SK-N-SH (cell line): ENCODE results near the gene SULF2. TPM values are rescaled to one million over a fixed set of nuclear protein-coding genes. Genes with fewer than 3 reads are reported as not detected.
A peak's percentile ranks its signal among the peaks of the same experiment; 100 is the strongest.
"Not testable (repeated sequence)": the region's sequence is repeated elsewhere in the genome, so short reads cannot be mapped to it uniquely, and the experiment has no call there.

Experiments
- CTCF ChIA-PET: fragments of 300-600, 350-600 bp; formaldehyde crosslinking; extraction: SDS; loops from one replicate; lab custom pipeline; 2021; lab: Yijun Ruan, JAX
- POLR2A ChIA-PET: fragments of 350-600 bp; sonication (Branson Sonifier 250); formaldehyde crosslinking; extraction: SDS; loops from one replicate; lab custom pipeline; 2020; ENCODE audit warnings: antibody characterized with exemption, inconsistent platforms; lab: Yijun Ruan, JAX
- DNase-seq: peaks from one replicate; pipeline ENCODE4 v3.0.0; 2012
- H2AFZ ChIP-seq: fragments of 200-600 bp; sonication (generic); 2 replicates; pipeline ENCODE4 v1.8.1; 2016; ENCODE audit warnings: antibody characterized with exemption, mild to moderate bottlenecking, low read depth
- H3F3A ChIP-seq: fragments of 200-600 bp; sonication (generic); replicated peaks from 2 replicates; pipeline ENCODE3; 2016; ENCODE audit warnings: antibody characterized with exemption, mild to moderate bottlenecking; ENCODE audit not compliant: insufficient read depth
- H3K27ac ChIP-seq, 2 experiments: fragments of 200-500 bp in 1 of 2; fragments of 200-600 bp in 1 of 2; sonication (Bioruptor generic) in 1 of 2; sonication (generic), shearing (Covaris generic) in 1 of 2; 2 replicates each; pipeline versions ENCODE4 v1.5.1 to v1.6.1; 2014 to 2016; ENCODE audit warnings: low read depth in 2 of 2, inconsistent platforms in 1 of 2, low read length in 1 of 2, mild to moderate bottlenecking in 1 of 2, mixed read lengths in 1 of 2
- H3K27me3 ChIP-seq: fragments of 200-600 bp; sonication (generic), shearing (Covaris generic); 2 replicates; pipeline ENCODE4 v1.6.1; 2016; ENCODE audit warnings: mixed run types; ENCODE audit not compliant: insufficient read depth
- H3K36me3 ChIP-seq, 2 experiments: fragments of 200-500 bp in 1 of 2; fragments of 200-600 bp in 1 of 2; sonication (Bioruptor generic) in 1 of 2; sonication (generic) in 1 of 2; replicated peaks in 1 of 2; 2 replicates each; pipeline versions ENCODE3 to v1.5.1; 2014 to 2016; ENCODE audit warnings: low read length in 1 of 2, mild to moderate bottlenecking in 1 of 2; ENCODE audit not compliant: insufficient read depth in 2 of 2, control insufficient read depth in 1 of 2
- H3K4me1 ChIP-seq, 2 experiments: fragments of 200-500 bp in 1 of 2; fragments of 200-600 bp in 1 of 2; sonication (Bioruptor generic) in 1 of 2; sonication (generic), shearing (Covaris generic) in 1 of 2; 2 replicates each; pipeline versions ENCODE4 v1.5.1 to v1.6.1; 2014 to 2016; ENCODE audit warnings: low read depth in 1 of 2, low read length in 1 of 2, mixed run types in 1 of 2; ENCODE audit not compliant: insufficient read depth in 2 of 2, control insufficient read depth in 1 of 2
- H3K4me2 ChIP-seq: fragments of 200-600 bp; sonication (generic), shearing (Covaris generic); 2 replicates; pipeline ENCODE4 v1.6.1; 2017; ENCODE audit warnings: mixed run types
- H3K4me3 ChIP-seq, 2 experiments: fragments of 200-500 bp in 1 of 2; fragments of 200-600 bp in 1 of 2; sonication (Bioruptor generic) in 1 of 2; sonication (generic), shearing (Covaris generic) in 1 of 2; 2 replicates each; pipeline versions ENCODE4 v1.5.1 to v1.8.1; 2014 to 2016; ENCODE audit warnings: low read depth in 2 of 2, inconsistent platforms in 1 of 2, low read length in 1 of 2, mild to moderate bottlenecking in 1 of 2, mixed read lengths in 1 of 2, moderate library complexity in 1 of 2
- H3K79me2 ChIP-seq: fragments of 200-600 bp; sonication (generic); 2 replicates; pipeline ENCODE4 v1.8.1; 2017; ENCODE audit warnings: mild to moderate bottlenecking; ENCODE audit not compliant: insufficient read depth
- H3K9ac ChIP-seq: fragments of 200-600 bp; sonication (generic); 2 replicates; pipeline ENCODE4 v1.6.1; 2017; ENCODE audit warnings: mixed run types
- H3K9me2 ChIP-seq: fragments of 200-600 bp; sonication (generic); 2 replicates; pipeline ENCODE4 v1.6.1; 2017; ENCODE audit warnings: mixed run types
- H3K9me3 ChIP-seq: fragments of 200-600 bp; sonication (generic); 2 replicates; pipeline ENCODE4 v1.6.1; 2017; ENCODE audit warnings: mixed run types, mild to moderate bottlenecking, moderate library complexity
- H4K20me1 ChIP-seq: fragments of 200-600 bp; sonication (generic); 2 replicates; pipeline ENCODE4 v1.6.1; 2017; ENCODE audit warnings: mild to moderate bottlenecking, mixed run types; ENCODE audit not compliant: insufficient read depth
- CTCF ChIP-seq: fragments of 200-600 bp; sonication (generic); IDR thresholded peaks from 2 replicates; pipeline ENCODE4 v1.6.1; 2017; ENCODE audit warnings: antibody characterized with exemption, mild to moderate bottlenecking, moderate library complexity
- ELF1 ChIP-seq: IDR thresholded peaks from 2 replicates; pipeline ENCODE4 v1.4.0; 2012
- EZH2phosphoT487 ChIP-seq: fragments of 200-600 bp; sonication (generic); IDR thresholded peaks from 2 replicates; pipeline ENCODE4 v1.6.1; 2017; ENCODE audit warnings: low read depth, mixed run types, mild to moderate bottlenecking, antibody characterized with exemption, moderate library complexity, borderline replicate concordance
- FOXJ3 ChIP-seq: sonication (generic); formaldehyde crosslinking; IDR thresholded peaks from 2 replicates; pipeline ENCODE4 v1.5.1; 2020; ENCODE audit warnings: mild to moderate bottlenecking, missing genetic modification reagents
- GABPA ChIP-seq: IDR thresholded peaks from 2 replicates; pipeline ENCODE4 v1.4.0; 2012; ENCODE audit warnings: low read depth, mild to moderate bottlenecking
- NFIC ChIP-seq: IDR thresholded peaks from 2 replicates; pipeline ENCODE4 v1.4.0; 2012; ENCODE audit warnings: borderline replicate concordance
- NRF1 ChIP-seq: IDR thresholded peaks from 2 replicates; pipeline ENCODE4 v1.6.1; 2012; ENCODE audit warnings: low read depth, mild to moderate bottlenecking, low read length
- REST ChIP-seq: IDR thresholded peaks from 2 replicates; pipeline ENCODE4 v1.6.1; 2012; ENCODE audit warnings: mild to moderate bottlenecking, low read depth, low read length, moderate library complexity
- RFX5 ChIP-seq: IDR thresholded peaks from 2 replicates; pipeline ENCODE4 v1.6.1; 2012; ENCODE audit warnings: mild to moderate bottlenecking, improper control_type of control experiment, low read length
- RXRA ChIP-seq: IDR thresholded peaks from 2 replicates; pipeline ENCODE4 v1.4.0; 2012; ENCODE audit warnings: low read depth, mild to moderate bottlenecking, borderline replicate concordance
- SIN3A ChIP-seq: IDR thresholded peaks from 2 replicates; pipeline ENCODE4 v1.6.1; 2012; ENCODE audit warnings: low read depth, mild to moderate bottlenecking, low read length, moderate library complexity, borderline replicate concordance
- TCF12 ChIP-seq: IDR thresholded peaks from 2 replicates; pipeline ENCODE4 v1.4.0; 2012
- TEAD4 ChIP-seq: IDR thresholded peaks from 2 replicates; pipeline ENCODE4 v1.4.0; 2012; ENCODE audit warnings: mild to moderate bottlenecking, borderline replicate concordance; ENCODE audit not compliant: insufficient read depth
- ZBTB33 ChIP-seq: IDR thresholded peaks from 2 replicates; pipeline ENCODE4 v1.4.0; 2012; ENCODE audit warnings: low read depth, borderline replicate concordance
- WGBS: methylation state at CpG from one replicate; pipeline ENCODE4 v1.1.6; 2017; ENCODE audit warnings: low lambda C conversion rate; 5-methylcytosine and 5-hydroxymethylcytosine counted together
- polyA plus RNA-seq, 3 experiments: library from polyadenylated mRNA; depleted of rRNA; stranded (reverse); fragments of >200 nt; gene quantifications; 2 replicates each; pipeline ENCODE4 v1.2.3, GENCODE V29; 2012

The SULF2 gene
- polyA plus RNA-seq (2012; rRNA removed): 11.3 and 20.2 TPM in 2 replicates
- 13.5 and 13.7 TPM in 2 replicates for polyA plus RNA-seq (2012; cell fraction: cytosol; rRNA removed)
- 24.2 and 34.3 TPM in 2 replicates for polyA plus RNA-seq (2012; cell fraction: nucleus; rRNA removed)

GRCh38 chr20:47785311-47785853 is at the start of gene SULF2:
Gene SULF2 (minus strand): TSS chr20:47785481. CDS start chr20:47757363, 28,118 bp downstream.
- Histone ChIP-seq H3K4me1 (peaks cover 0 to 67% of the 10 kb centered on the region in 2 experiments; a peak in 2 of 4 replicates), H3K9me2 (no peaks in the 10 kb centered on the region), H2AFZ (peak within 1 kb of the TSS; percentile 47)

DNA sequence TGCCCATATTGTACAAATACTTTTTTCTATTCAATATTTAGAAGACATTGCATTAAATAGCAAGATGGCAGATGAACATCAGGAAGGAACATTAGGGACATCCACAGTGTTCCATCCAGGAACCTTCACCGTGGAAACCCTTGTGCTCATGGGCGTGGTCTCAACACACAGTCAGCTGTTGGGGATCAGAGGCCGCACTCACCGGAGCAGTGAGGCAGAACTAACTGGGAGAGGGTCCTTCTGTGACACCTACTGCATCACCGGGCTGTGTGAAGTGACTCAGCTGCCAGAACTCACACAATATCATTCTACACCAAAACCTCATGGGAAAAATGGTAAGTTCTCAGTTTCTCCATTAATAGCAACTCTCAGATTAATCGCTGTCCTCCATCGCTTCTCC is 46.4 kb upstream of the SULF2 start:
- H3K79me2 ChIP-seq, H3K4me3 ChIP-seq, H3K27ac ChIP-seq, H2AFZ ChIP-seq, H3K36me3 ChIP-seq, H3K9ac ChIP-seq, DNase-seq, POLR2A ChIA-PET, H4K20me1 ChIP-seq, CTCF ChIA-PET, H3K4me1 ChIP-seq, H3K4me2 ChIP-seq, H3K27me3 ChIP-seq, H3K9me2 ChIP-seq, H3K9me3 ChIP-seq, H3F3A ChIP-seq: not testable (repeated sequence)
- WGBS: no CpG with 5 or more reads among the region's 7 CpGs

More at GRCh38 chr20:47785311-47785853, at the start of gene SULF2:
- peak within 1 kb of the TSS in 1 of 2 experiments; percentile 83; a peak in 2 of 4 replicates for H3K27ac ChIP-seq
- H3K36me3 ChIP-seq: no peaks in the 10 kb centered on the region
- CTCF ChIA-PET: interaction anchor here (0.9 to 2.7 kb wide), 26 partner anchors 9 to 839 kb away, joined by 3 to 103 read pairs (median 5); no protein-coding TSS in a partner anchor
- peak within 1 kb of the TSS; percentile 25; the same call in 1 of the 2 replicates for H3K9ac ChIP-seq
- H3K27me3 ChIP-seq: peaks cover 14% of the 10 kb centered on the region; the same call in 1 of the 2 replicates
- TF ChIP-seq SIN3A (no peak), TCF12 (no peak), RFX5 (no peak), TEAD4 (no peak), NFIC (no peak), NRF1 (no peak), RXRA (no peak), REST (no peak), ELF1 (no peak), FOXJ3 (CRISPR knock-in tag) (no peak), CTCF (no peak), EZH2phosphoT487 (no peak), GABPA (no peak), ZBTB33 (no peak)
- TF ChIP-seq, all 33 proteins: peak for 0
- peak; percentile 77 for DNase-seq
- Histone ChIP-seq H3K9me3 (no peaks in the 10 kb centered on the region), H3K79me2 (no peaks in the 10 kb centered on the region), H4K20me1 (no peaks in the 10 kb centered on the region), H3K4me3 (peak within 1 kb of the TSS; percentile 62 to 63), H3F3A (peaks cover 9% of the 10 kb centered on the region), H3K4me2 (peak within 1 kb of the TSS; percentile 92)
- POLR2A ChIA-PET: interaction anchor here (1.2 kb wide), 1 partner anchor 835 kb away, joined by 8 read pairs; no protein-coding TSS in a partner anchor
- WGBS: no CpG with 5 or more reads among the region's 82 CpGs

- CTCF ChIA-PET, H3K4me2 ChIP-seq, H3K4me1 ChIP-seq, H4K20me1 ChIP-seq, H3K4me3 ChIP-seq, H3K27ac ChIP-seq, H3K9me2 ChIP-seq, POLR2A ChIA-PET, H3K79me2 ChIP-seq, H2AFZ ChIP-seq, H3K9ac ChIP-seq, H3K27me3 ChIP-seq, H3K9me3 ChIP-seq, DNase-seq, H3K36me3 ChIP-seq, H3F3A ChIP-seq: not testable (repeated sequence)
- WGBS: 42% methylated on average over 6 of the region's 8 CpGs
Measured at GRCh38 chr20:47826716-47827115, 41.4 kb upstream of the SULF2 start.
